T-helper 17 cell (primary cell): ENCODE results near the gene CD82. TPM values are rescaled to one million over a fixed set of nuclear protein-coding genes. Genes with fewer than 3 reads are reported as not detected.

Experiments
- ATAC-seq: fragments of 150-1000 bp; cut with Tn5 transposase; 2 replicates; pipeline ENCODE4 v1.10.0; 2021; ENCODE audit warnings: mild to moderate bottlenecking, moderate library complexity
- DNase-seq, 3 donors: peaks; one replicate each; pipeline versions ENCODE4 v3.0.0 to v3.0.0-alpha.2; 2020 to 2021
- H3K9me3 ChIP-seq: one replicate; pipeline ENCODE4 v1.7.0; 2013; ENCODE audit warnings: low read length, mild to moderate bottlenecking; ENCODE audit not compliant: control insufficient read depth, poor library complexity, severe bottlenecking
- H3K27ac Mint-ChIP-seq: one replicate; pipeline ENCODE4 v1.8.0; 2022; ENCODE audit warnings: mild to moderate bottlenecking, moderate library complexity, mixed read lengths
- H3K27me3 Mint-ChIP-seq: one replicate; pipeline ENCODE4 v1.8.0; 2022; ENCODE audit warnings: mixed read lengths
- H3K36me3 Mint-ChIP-seq: one replicate; pipeline ENCODE4 v1.8.0; 2022; ENCODE audit warnings: low read depth, mixed read lengths
- H3K4me1 Mint-ChIP-seq: one replicate; pipeline ENCODE4 v1.8.0; 2022; ENCODE audit warnings: mild to moderate bottlenecking, mixed read lengths
- H3K4me3 Mint-ChIP-seq: one replicate; pipeline ENCODE4 v1.8.0; 2022; ENCODE audit warnings: mild to moderate bottlenecking, moderate library complexity, mixed read lengths
- total RNA-seq, 4 donors: library from RNA in 2 of 4; stranded (reverse) in 2 of 4; gene quantifications; one replicate each; pipeline ENCODE4 v1.2.3 and lab custom pipeline; 2022 to 2026

Gene CD82
- total RNA-seq, 2 donors from 2014 or later = 112 to 146 TPM

- Mint-ChIP-seq H3K4me1 (peaks cover 46% of the 10 kb centered on the region), H3K27ac (peak overlapping the region; percentile 79), H3K4me3 (no peak overlapping the region), H3K27me3 (no peaks in the 10 kb centered on the region), H3K36me3 (peaks cover 6% of the 10 kb centered on the region)
- DNase-seq (no peak), ATAC-seq (no peak)
- H3K9me3 ChIP-seq = no peaks in the 10 kb centered on the region
Observed at GRCh38 chr11:44607987-44608386, 42.5 kb downstream of the CD82 start.

GRCh38 chr11:44608651-44608990 is 43.2 kb downstream of the CD82 start:
- peaks cover 50% of the 10 kb centered on the region for H3K4me1 Mint-ChIP-seq
- no peaks in the 10 kb centered on the region for H3K9me3 ChIP-seq
- H3K27ac Mint-ChIP-seq = peak overlapping the region; percentile 97
- ATAC-seq = no peak
- no peak for DNase-seq
- peaks cover 6% of the 10 kb centered on the region for H3K36me3 Mint-ChIP-seq
- H3K27me3 Mint-ChIP-seq = no peaks in the 10 kb centered on the region
- H3K4me3 Mint-ChIP-seq = peak overlapping the region; percentile 71

GRCh38 chr11:44608991-44609782 is 43.7 kb downstream of the CD82 start:
- no peaks in the 10 kb centered on the region for H3K27me3 Mint-ChIP-seq
- no peaks in the 10 kb centered on the region for H3K9me3 ChIP-seq
- peaks cover 50% of the 10 kb centered on the region for H3K4me1 Mint-ChIP-seq
- peak overlapping the region; percentile 97 for H3K27ac Mint-ChIP-seq
- no peak for DNase-seq
- ATAC-seq = peak; percentile 57
- peaks cover 2% of the 10 kb centered on the region for H3K36me3 Mint-ChIP-seq
- peak overlapping the region; percentile 74 for H3K4me3 Mint-ChIP-seq

- Mint-ChIP-seq H3K27me3 (no peaks in the 10 kb centered on the region), H3K27ac (peak overlapping the region; percentile 97), H3K4me1 (peaks cover 56% of the 10 kb centered on the region), H3K4me3 (peak overlapping the region; percentile 74), H3K36me3 (peaks cover 2% of the 10 kb centered on the region)
- DNase-seq (no peak), ATAC-seq (no peak)
- H3K9me3 ChIP-seq = no peaks in the 10 kb centered on the region
Observed at GRCh38 chr11:44609783-44610155, 44.3 kb downstream of the CD82 start.

- H3K27ac Mint-ChIP-seq = peak overlapping the region; percentile 97
- peak overlapping the region; percentile 74 for H3K4me3 Mint-ChIP-seq
- peaks cover 58% of the 10 kb centered on the region for H3K4me1 Mint-ChIP-seq
- ATAC-seq (no peak), DNase-seq (no peak)
- peaks cover 2% of the 10 kb centered on the region for H3K36me3 Mint-ChIP-seq
- no peaks in the 10 kb centered on the region for H3K9me3 ChIP-seq
- H3K27me3 Mint-ChIP-seq = no peaks in the 10 kb centered on the region
Observed at GRCh38 chr11:44610186-44610955, 44.9 kb downstream of the CD82 start.

GRCh38 chr11:44611088-44611487 is 45.6 kb downstream of the CD82 start:
- H3K9me3 ChIP-seq = no peaks in the 10 kb centered on the region
- DNase-seq (no peak), ATAC-seq (no peak)
- Mint-ChIP-seq H3K36me3 (peaks cover under 1% of the 10 kb centered on the region), H3K27me3 (no peaks in the 10 kb centered on the region), H3K4me3 (peak overlapping the region; percentile 67), H3K27ac (peak overlapping the region; percentile 97), H3K4me1 (peaks cover 63% of the 10 kb centered on the region)

GRCh38 chr11:44611687-44612434 is 46.4 kb downstream of the CD82 start:
- Mint-ChIP-seq H3K4me1 (peaks cover 65% of the 10 kb centered on the region), H3K27me3 (no peaks in the 10 kb centered on the region), H3K4me3 (peak overlapping the region; percentile 67), H3K36me3 (no peaks in the 10 kb centered on the region), H3K27ac (peak overlapping the region; percentile 97)
- H3K9me3 ChIP-seq = no peaks in the 10 kb centered on the region
- ATAC-seq (peak; percentile 85), DNase-seq (peak; percentile 42 to 66 (median 48))

- DNase-seq = no peak
- Mint-ChIP-seq H3K27ac (peak overlapping the region; percentile 97), H3K4me3 (peak overlapping the region; percentile 61)
Observed at GRCh38 chr11:44613153-44613552, 47.7 kb downstream of the CD82 start.

GRCh38 chr11:44614281-44614775 is 48.9 kb downstream of the CD82 start:
- H3K27ac Mint-ChIP-seq = peak overlapping the region; percentile 97
- DNase-seq (no peak), ATAC-seq (no peak)
- no peaks in the 10 kb centered on the region for H3K9me3 ChIP-seq
- no peak overlapping the region for H3K4me3 Mint-ChIP-seq
- H3K36me3 Mint-ChIP-seq = no peaks in the 10 kb centered on the region
- peaks cover 51% of the 10 kb centered on the region for H3K4me1 Mint-ChIP-seq
- no peaks in the 10 kb centered on the region for H3K27me3 Mint-ChIP-seq

More at GRCh38 chr11:44613153-44613552, 47.7 kb downstream of the CD82 start:
- no peak for ATAC-seq
- H3K36me3 Mint-ChIP-seq = no peaks in the 10 kb centered on the region
- H3K9me3 ChIP-seq = no peaks in the 10 kb centered on the region
- H3K27me3 Mint-ChIP-seq = no peaks in the 10 kb centered on the region
- peaks cover 62% of the 10 kb centered on the region for H3K4me1 Mint-ChIP-seq

- no peak overlapping the region for H3K4me3 Mint-ChIP-seq
- no peak for DNase-seq
- H3K4me1 Mint-ChIP-seq = peaks cover 42% of the 10 kb centered on the region
- H3K36me3 Mint-ChIP-seq = no peaks in the 10 kb centered on the region
- no peaks in the 10 kb centered on the region for H3K27me3 Mint-ChIP-seq
- no peaks in the 10 kb centered on the region for H3K9me3 ChIP-seq
- H3K27ac Mint-ChIP-seq = peak overlapping the region; percentile 97
- ATAC-seq = no peak
Observed at GRCh38 chr11:44615041-44615755, 49.7 kb downstream of the CD82 start.

GRCh38 chr11:44615913-44616791 is 50.7 kb downstream of the CD82 start:
- no peak for ATAC-seq
- peaks cover 2% of the 10 kb centered on the region for H3K36me3 Mint-ChIP-seq
- no peaks in the 10 kb centered on the region for H3K9me3 ChIP-seq
- H3K4me3 Mint-ChIP-seq = peak overlapping the region; percentile 45
- no peaks in the 10 kb centered on the region for H3K27me3 Mint-ChIP-seq
- DNase-seq = no peak
- peak overlapping the region; percentile 70 for H3K27ac Mint-ChIP-seq
- H3K4me1 Mint-ChIP-seq = peaks cover 44% of the 10 kb centered on the region
